ENCODE results near the gene NUDT2. TPM values are rescaled to one million over a fixed set of nuclear protein-coding genes. Genes with fewer than 3 reads are reported as not detected.

Gene NUDT2
- polyA plus RNA-seq, 1 donor from 2014 or later, result 62.6 TPM

DNA sequence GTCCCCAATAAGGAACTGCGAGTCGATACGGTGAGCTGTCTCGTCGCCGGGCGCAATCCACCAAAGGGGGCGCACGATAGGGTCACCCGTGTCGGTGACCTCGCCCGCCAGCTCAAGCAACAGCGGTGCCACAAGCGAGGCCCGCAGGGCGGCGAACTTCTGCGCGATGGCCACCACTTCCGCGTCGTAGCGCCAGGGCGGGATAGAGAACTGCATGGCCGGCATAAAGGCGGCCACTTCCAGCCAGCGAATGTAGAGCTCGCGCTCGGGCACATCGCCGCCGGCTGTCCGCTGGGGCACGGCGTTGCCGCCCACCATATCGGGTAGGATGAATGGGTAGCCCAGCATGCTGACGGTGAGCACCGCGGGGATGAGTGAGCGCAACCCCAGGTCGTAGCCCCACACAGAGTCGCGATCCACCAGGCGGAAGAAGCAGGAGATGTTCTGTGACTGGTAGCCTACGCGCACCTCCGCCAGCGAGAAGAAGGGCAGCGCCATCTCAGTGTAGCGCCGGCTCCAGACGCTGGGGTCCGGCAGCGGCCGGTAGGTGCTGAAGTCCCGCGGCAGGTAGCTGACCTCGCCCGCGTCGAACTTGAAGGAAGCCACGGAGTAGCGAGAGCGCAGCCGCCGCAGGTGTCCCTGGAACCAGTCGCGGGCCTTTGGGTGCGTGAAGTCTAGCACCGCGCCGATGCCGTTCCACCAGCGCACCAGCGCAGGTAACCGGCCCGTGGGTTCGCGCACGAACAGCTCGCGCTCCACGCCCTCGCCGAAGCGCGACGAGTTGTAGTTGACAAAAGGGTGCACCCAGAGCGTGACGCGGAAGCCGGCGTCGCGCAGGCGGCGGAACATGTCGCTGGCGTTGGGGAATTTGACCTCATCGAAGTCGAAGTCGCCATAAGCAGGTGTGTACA is 41.9 kb downstream of the NUDT2 start:
- Histone ChIP-seq H4K20me1 (ENCODE audit: insufficient read depth) (no peaks in the 10 kb centered on the region), H3K36me3 (ENCODE audit: insufficient read depth, low read length) (peaks cover 11% of the 10 kb centered on the region), H3K27ac (ENCODE audit: low read length) (no peak overlapping the region), H3F3A (ENCODE audit: insufficient read depth, low read length, poor library complexity, severe bottlenecking) (no peaks in the 10 kb centered on the region), H3K9me3 (ENCODE audit: low read length) (peaks cover 8% of the 10 kb centered on the region), H3K4me3 (ENCODE audit: low read length) (no peak overlapping the region), H3K4me2 (ENCODE audit: low read length) (no peak overlapping the region), H3K9me2 (ENCODE audit: insufficient read depth, low read length) (no peaks in the 10 kb centered on the region), H3K27me3 (ENCODE audit: insufficient read depth, low read depth, low read length) (no peaks in the 10 kb centered on the region), H3K9ac (ENCODE audit: low read length) (no peak overlapping the region), H3K79me2 (replicated peaks; ENCODE audit: insufficient read depth, low read length) (no peaks in the 10 kb centered on the region), H2AFZ (ENCODE audit: low read depth, low read length) (no peak overlapping the region)
- no peak for TF ChIP-seq SMC3 (conservative IDR thresholded peaks at IDR 0.05; ENCODE audit: poor library complexity)
- TF ChIP-seq RAD21 (conservative IDR thresholded peaks at IDR 0.05), result no peak
- TF ChIP-seq EZH2 (IDR thresholded peaks at IDR 0.05; ENCODE audit: borderline replicate concordance, insufficient read depth, low read length, poor library complexity, severe bottlenecking), result no peak
- TF ChIP-seq TAF1 (IDR thresholded peaks at IDR 0.05; ENCODE audit: low read depth), result no peak
- TF ChIP-seq, protein P1, sequence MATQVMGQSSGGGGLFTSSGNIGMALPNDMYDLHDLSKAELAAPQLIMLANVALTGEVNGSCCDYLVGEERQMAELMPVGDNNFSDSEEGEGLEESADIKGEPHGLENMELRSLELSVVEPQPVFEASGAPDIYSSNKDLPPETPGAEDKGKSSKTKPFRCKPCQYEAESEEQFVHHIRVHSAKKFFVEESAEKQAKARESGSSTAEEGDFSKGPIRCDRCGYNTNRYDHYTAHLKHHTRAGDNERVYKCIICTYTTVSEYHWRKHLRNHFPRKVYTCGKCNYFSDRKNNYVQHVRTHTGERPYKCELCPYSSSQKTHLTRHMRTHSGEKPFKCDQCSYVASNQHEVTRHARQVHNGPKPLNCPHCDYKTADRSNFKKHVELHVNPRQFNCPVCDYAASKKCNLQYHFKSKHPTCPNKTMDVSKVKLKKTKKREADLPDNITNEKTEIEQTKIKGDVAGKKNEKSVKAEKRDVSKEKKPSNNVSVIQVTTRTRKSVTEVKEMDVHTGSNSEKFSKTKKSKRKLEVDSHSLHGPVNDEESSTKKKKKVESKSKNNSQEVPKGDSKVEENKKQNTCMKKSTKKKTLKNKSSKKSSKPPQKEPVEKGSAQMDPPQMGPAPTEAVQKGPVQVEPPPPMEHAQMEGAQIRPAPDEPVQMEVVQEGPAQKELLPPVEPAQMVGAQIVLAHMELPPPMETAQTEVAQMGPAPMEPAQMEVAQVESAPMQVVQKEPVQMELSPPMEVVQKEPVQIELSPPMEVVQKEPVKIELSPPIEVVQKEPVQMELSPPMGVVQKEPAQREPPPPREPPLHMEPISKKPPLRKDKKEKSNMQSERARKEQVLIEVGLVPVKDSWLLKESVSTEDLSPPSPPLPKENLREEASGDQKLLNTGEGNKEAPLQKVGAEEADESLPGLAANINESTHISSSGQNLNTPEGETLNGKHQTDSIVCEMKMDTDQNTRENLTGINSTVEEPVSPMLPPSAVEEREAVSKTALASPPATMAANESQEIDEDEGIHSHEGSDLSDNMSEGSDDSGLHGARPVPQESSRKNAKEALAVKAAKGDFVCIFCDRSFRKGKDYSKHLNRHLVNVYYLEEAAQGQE (IDR thresholded peaks at IDR 0.05; ENCODE audit: borderline replicate concordance), result no peak
- TF ChIP-seq, protein P2, sequence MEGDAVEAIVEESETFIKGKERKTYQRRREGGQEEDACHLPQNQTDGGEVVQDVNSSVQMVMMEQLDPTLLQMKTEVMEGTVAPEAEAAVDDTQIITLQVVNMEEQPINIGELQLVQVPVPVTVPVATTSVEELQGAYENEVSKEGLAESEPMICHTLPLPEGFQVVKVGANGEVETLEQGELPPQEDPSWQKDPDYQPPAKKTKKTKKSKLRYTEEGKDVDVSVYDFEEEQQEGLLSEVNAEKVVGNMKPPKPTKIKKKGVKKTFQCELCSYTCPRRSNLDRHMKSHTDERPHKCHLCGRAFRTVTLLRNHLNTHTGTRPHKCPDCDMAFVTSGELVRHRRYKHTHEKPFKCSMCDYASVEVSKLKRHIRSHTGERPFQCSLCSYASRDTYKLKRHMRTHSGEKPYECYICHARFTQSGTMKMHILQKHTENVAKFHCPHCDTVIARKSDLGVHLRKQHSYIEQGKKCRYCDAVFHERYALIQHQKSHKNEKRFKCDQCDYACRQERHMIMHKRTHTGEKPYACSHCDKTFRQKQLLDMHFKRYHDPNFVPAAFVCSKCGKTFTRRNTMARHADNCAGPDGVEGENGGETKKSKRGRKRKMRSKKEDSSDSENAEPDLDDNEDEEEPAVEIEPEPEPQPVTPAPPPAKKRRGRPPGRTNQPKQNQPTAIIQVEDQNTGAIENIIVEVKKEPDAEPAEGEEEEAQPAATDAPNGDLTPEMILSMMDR (IDR thresholded peaks at IDR 0.05; ENCODE audit: poor library complexity, severe bottlenecking), result no peak
- no peak for TF ChIP-seq MXI1 (conservative IDR thresholded peaks at IDR 0.05; ENCODE audit: poor library complexity, severe bottlenecking)
- TF ChIP-seq POLR2AphosphoS5 (IDR thresholded peaks at IDR 0.05), result no peak
- TF ChIP-seq EP300 (conservative IDR thresholded peaks at IDR 0.05; ENCODE audit: poor library complexity, severe bottlenecking), result no peak

DNA sequence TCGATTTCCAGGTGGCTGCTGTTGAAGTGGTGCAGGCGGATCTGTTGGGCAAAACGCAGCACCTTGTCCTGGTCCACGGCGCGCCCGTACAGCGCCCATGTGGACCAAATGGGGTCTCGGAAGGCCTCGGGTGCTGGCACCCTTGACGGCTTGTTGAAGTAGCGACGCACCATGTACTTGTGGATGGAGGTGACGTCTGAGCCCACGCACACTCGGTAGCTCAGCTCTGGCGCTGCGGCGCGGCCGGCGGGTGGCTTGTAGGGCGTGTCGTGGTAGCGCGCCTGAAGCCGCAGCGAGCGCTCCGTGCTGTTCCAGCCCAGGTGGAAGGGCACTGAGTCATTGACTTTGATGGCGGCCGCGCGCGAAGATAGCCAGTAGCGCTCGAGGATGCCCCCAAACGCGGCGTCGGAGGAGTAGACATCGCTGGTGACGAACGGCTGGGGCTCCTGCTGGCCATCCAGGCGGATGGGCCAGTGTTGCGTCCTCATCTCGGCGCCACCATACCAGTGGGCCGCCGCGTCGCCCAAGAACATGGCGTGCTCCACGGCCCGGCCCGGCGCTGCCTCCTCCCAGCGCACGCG is 42.6 kb downstream of the NUDT2 start:
- H3K79me2 ChIP-seq (replicated peaks; ENCODE audit: insufficient read depth, low read length), result no peaks in the 10 kb centered on the region
- TF ChIP-seq MXI1 (conservative IDR thresholded peaks at IDR 0.05; ENCODE audit: poor library complexity, severe bottlenecking), result no peak
- no peak for TF ChIP-seq EP300 (conservative IDR thresholded peaks at IDR 0.05; ENCODE audit: poor library complexity, severe bottlenecking)
- H3K9me2 ChIP-seq (ENCODE audit: insufficient read depth, low read length), result no peaks in the 10 kb centered on the region
- no peak overlapping the region for H3K4me3 ChIP-seq (ENCODE audit: low read length)
- H3K4me2 ChIP-seq (ENCODE audit: low read length), result no peak overlapping the region
- H4K20me1 ChIP-seq (ENCODE audit: insufficient read depth), result no peaks in the 10 kb centered on the region
- H3F3A ChIP-seq (ENCODE audit: insufficient read depth, low read length, poor library complexity, severe bottlenecking), result no peaks in the 10 kb centered on the region
- no peak overlapping the region for H3K9ac ChIP-seq (ENCODE audit: low read length)
- H2AFZ ChIP-seq (ENCODE audit: low read depth, low read length), result no peak overlapping the region
- peaks cover 11% of the 10 kb centered on the region for H3K36me3 ChIP-seq (ENCODE audit: insufficient read depth, low read length)
- no peaks in the 10 kb centered on the region for H3K27me3 ChIP-seq (ENCODE audit: insufficient read depth, low read depth, low read length)
- H3K27ac ChIP-seq (ENCODE audit: low read length), result no peak overlapping the region
- peaks cover 8% of the 10 kb centered on the region for H3K9me3 ChIP-seq (ENCODE audit: low read length)

Measured in neural cell (in vitro differentiated cells).